Kidney tubule cell (primary cell): ENCODE data around the gene HIBADH.

Experiments
- DNase-seq: peaks from one replicate; pipeline ENCODE4 v3.0.0-alpha.2; 2018; ENCODE audit warnings: low spot score

HIBADH gene

DNA sequence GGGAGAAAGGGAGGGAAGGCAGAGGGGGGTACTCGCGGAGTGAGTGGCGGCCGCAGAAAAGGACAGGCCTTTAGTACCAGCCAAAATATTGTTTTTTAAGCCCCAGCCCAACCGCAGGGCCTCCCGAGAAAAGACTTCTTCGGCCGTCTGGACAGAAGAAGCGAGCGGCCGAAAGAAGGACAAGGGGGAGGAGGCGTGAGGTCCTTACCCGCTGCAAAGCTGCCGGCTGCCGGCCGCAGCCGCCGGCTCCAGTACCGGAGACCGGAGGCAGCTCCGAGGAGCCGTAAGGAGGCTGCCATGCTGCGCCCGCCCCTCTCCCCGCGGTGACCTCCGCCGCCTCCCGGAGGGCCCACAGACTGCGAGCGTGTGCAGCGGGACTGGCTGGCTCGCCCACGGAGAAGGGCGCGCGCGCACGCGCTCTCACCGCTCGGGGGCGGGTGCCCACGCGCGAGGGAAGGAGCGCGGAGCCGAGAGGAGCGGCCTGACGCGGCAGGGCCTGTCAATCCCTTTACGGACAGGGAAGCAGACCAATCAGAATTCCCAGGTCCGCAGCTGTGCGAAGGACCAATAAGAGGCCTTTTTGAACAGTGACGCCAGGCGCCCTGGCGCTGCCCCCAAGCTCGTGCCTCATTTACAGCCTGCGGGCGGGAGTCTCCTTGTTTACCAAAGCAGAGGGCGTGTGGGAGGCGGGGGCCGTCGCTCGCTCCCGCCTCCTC lies at the start of gene HIBADH:
Gene HIBADH, minus strand, starts transcription at position 394 of the 716 bp plus-strand sequence. Its CDS starts 95 bp downstream, at position 299.
- peak; percentile 99 for DNase-seq

GRCh38 chr7:27712217-27712616 lies 49.5 kb upstream of the HIBADH start:
- DNase-seq = no peak

- DNase-seq = peak; percentile 39
Measured at GRCh38 chr7:27709137-27710075, 46.7 kb upstream of the HIBADH start.

DNA sequence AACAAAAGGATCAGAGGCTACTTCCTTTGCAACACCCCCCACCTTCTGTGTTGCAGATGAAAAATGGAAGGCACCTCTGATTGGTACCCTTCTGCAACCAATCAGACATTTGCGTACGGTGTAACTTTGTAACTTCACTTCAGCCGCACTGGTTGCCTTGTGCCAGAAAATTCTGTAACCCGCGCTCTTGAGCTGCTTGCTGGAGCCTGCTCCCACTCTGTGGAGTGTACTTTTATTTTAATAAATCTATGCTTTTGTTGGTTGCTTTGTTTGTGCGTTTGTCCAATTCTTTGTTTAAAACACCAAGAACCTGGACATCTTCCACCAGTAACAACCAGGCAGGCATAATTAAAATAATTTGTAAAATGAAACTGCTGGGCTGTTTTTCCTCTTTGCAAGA lies 45.8 kb upstream of the HIBADH start:
- DNase-seq = no peak

DNA sequence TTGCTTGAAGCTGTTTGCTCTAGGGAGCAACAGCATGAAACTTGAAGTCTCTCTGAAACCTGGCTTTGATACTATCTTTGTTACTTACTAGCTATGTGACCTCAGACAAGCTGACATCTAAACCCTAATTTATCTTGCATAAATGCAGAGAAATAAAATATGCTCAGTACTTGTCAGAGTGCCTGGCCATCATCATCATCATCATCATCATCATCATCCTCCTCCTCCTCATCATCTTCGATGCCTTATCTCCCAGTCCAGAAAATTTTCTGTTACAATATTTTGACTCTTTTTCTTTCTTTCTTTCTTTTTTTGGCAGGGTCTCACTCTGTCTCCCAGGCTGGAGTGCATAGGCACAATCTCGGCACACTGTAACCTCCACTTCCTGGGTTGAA lies 42.5 kb upstream of the HIBADH start:
- DNase-seq = no peak

DNA sequence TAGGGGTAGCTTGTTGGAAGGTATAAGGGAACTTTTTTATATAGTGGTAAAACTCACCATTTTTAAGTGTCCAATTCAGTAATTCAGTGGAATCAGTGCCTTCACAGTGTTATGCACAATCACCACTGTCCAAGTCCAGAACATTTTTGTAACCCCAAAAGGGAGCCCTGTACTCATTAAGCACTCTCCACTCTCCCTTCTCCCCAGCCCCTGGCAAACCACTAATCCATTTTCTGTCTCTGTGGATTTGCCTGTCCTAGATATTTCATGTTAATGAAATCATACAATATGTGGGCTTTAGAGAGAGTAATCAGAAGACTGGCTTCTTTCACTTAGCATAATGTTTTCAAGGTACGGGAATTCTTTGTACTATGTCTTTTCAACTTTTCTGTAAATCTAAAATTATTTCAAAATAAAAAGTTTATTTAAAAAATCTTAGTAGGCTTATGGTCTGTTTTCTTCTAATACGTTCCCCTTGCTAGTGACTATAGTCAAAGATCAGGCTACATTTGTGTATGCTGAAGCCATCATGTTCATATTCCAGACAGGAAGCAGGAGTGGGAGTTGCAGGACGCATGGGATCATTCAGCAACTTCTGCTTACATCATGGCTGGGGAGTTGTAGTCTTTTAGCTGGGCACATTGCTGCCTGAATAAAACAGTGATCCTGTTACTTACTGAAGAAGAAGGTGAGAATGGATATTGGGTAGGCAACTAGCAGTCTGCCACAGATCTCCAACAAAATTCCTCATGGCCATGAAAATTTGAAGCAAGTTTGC lies 41.9 kb upstream of the HIBADH start:
- DNase-seq = no peak

DNA sequence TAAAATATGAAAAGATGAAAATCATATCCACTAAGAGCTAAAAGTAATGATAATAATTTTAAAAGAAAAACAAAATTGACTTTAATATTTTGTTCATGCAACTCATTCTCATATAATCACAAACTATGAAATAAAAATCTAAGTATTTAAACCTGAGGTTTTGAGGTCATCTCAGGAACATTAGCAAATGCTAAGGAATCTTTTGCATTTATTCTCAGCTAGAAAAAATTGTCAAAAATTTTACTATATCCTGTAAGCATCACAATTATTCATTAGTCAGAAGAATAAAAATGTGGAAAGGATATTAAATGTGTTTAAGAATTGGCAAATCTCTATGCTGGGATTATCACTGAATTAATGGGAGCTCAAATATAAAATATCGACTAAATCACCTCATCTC lies 40.5 kb upstream of the HIBADH start:
- no peak for DNase-seq

- no peak for DNase-seq
Measured at GRCh38 chr7:27700501-27700900, 37.8 kb upstream of the HIBADH start.

GRCh38 chr7:27699751-27700150 lies 37.1 kb upstream of the HIBADH start:
- DNase-seq = no peak

DNA sequence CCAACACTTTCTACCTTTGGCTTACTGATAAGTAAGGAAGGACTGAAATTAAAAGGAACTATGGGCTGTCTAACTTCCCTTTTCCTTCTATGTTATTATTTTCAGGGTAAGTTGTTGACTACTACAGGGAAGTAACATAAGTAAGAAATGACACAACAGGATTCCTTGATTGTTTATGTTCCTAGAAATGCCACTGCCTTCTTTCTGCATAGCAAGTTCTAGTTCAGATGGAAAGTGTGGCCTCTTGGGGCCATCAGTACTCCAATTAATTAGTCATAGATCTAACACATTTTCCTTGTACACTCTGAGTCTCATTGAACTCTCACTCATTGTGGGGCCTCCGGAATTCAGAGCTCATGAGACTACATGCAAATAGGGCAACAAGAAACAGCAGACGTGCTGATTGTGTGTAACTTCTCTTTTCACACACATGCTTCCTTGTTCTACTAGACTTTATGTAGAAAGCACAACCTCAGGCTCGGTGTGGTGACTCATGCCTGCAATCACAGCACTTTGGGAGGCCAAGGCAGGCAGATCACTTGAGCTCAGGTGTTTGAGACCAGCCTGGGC lies 35.3 kb upstream of the HIBADH start:
- peak; percentile 79 for DNase-seq

GRCh38 chr7:27695096-27695495 lies 32.4 kb upstream of the HIBADH start:
- DNase-seq = no peak

- DNase-seq = no peak
Measured at GRCh38 chr7:27693794-27694193, 31.1 kb upstream of the HIBADH start.

GRCh38 chr7:27690649-27691048 lies 28.0 kb upstream of the HIBADH start:
- no peak for DNase-seq

DNA sequence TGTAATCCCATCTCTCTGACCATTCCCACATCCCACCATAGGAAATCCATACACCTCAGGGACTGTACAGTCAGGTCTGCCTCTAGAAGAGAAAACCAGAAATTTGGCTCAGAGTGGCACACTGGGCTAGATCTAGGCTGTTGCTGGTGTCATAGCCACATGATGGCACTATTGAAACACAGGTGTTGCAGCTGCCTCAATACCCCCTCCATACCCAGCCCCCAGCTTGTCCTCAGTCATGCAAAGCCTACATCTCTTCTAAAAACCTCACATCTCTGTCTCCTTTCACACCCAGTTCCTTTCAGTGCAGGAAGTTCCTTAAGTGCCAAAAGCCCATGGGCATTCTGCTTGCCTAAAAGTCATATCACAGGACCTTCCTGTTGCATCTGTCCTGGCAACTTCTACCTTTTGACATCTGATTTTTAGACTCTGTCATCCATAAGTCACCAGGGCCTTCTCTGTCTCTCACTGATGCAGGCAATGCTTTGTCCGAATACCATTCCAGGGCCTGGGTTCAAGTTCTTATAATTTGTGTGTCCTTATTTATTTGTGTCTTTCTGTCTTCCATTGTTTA lies 27.0 kb upstream of the HIBADH start:
- peak; percentile 37 for DNase-seq

DNA sequence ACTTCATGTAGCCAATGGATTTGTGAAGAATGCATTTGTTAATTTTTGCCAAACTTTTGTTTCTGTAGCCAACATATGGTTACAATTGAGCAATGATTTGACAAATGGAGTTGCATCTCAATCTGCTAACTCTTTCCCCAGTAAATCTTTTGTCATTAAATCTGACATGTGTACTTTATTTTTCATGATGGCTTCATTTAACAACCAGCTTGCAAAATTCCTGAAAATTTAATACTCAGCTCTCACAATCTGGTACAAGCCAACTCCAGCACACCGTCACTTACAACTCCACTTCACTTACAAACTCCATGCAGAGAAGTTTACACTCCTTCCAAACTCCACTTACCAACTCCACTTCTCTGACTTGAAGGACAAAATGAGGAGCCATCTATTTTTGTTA lies 26.5 kb upstream of the HIBADH start:
- DNase-seq = no peak

DNA sequence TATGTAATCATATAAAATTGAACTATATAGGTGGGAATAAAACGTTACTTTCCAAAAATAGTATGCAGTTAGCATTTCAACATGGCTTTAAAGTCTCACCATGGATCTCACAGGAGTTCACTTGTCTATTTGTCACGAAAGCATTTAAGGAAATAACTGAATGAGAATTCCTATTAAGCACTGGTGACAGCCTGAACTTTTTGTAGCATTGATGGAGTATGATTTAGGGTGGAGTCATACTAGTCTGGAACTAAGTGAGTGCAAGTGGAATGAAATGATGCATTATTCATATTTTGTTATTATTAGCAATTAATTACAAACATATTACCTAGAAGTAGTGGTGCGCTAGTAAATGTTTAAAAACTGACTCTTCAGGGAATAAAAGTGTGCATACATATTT lies 26.0 kb upstream of the HIBADH start:
- no peak for DNase-seq

GRCh38 chr7:27688056-27688455 lies 25.4 kb upstream of the HIBADH start:
- DNase-seq = no peak

- DNase-seq = no peak
Measured at GRCh38 chr7:27686315-27686714, 23.6 kb upstream of the HIBADH start.

GRCh38 chr7:27685893-27686292 lies 23.2 kb upstream of the HIBADH start:
- no peak for DNase-seq

DNA sequence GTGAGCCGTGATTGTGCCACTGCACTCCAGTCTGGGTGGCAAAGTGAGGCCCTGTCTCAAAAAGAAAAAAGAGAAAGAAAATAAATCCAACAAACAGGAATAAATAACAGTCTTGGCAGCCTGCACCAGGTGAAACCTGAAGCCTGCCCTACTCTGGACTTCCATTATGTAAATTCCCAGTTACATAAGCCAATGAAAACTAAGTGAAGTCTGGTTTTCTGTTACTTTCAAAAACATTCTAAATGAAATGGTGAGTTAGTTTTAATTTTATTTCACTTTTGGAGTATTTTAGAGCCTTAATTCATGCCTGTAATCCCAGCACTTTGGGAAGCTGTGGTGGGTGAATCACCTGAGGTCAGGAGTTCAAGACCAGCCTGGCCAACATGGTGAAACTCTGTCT lies 22.5 kb upstream of the HIBADH start:
- no peak for DNase-seq

- no peak for DNase-seq
Measured at GRCh38 chr7:27684491-27684890, 21.8 kb upstream of the HIBADH start.

DNA sequence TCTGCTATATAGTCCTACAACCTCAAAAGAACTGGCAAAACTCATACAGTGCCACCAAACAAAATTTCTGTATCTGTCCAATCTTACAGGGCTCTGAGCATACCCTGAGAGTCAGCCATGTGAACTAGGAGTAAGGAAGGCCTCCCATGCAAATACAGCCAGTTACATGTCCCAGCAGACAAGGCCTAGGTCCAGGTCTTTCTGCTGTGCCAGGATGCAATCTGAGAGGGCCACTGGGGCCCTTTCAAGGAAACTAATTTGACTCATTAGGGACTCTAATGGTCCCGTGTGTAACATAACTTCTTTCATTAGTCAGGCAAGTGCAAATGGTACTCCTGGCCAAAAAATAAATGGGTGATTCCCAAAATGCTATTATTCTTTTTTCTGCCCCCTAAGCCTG lies 17.9 kb upstream of the HIBADH start:
- DNase-seq = no peak
